Tibial artery (tissue), 4 donors: ENCODE results near the gene OLR1.

Experiments
- DNase-seq, 2 donors: peaks; one replicate each; pipeline ENCODE4 v3.0.0-alpha.2; 2019
- H3K27ac ChIP-seq, 2 donors: fragments of 200-600 bp; sonication (generic) in 1 of 2; 1 replicate in 1 of 2; 2 replicates in 1 of 2; pipeline ENCODE4 v1.5.1; 2018 to 2019; ENCODE audit warnings: mild to moderate bottlenecking in 1 of 2
- H3K27me3 ChIP-seq, 2 donors: fragments of 200-600 bp; sonication (generic) in 1 of 2; one replicate each; pipeline versions ENCODE4 v1.5.1 to v1.6.0; 2016 to 2019
- H3K36me3 ChIP-seq, 3 donors: fragments of 200-600 bp; sonication (generic) in 2 of 3; one replicate each; pipeline ENCODE4 v1.5.1; 2016 to 2019; ENCODE audit warnings: mild to moderate bottlenecking in 2 of 3
- H3K4me1 ChIP-seq, 4 donors: fragments of 200-600 bp; sonication (generic) in 2 of 4; 1 replicate in 3 of 4; 2 replicates in 1 of 4; pipeline ENCODE4 v1.5.1; 2016 to 2019
- H3K4me3 ChIP-seq, 2 donors: fragments of 200-600 bp; sonication (generic) in 1 of 2; 1 replicate in 1 of 2; 2 replicates in 1 of 2; pipeline ENCODE4 v1.5.1; 2018 to 2019; ENCODE audit warnings: mild to moderate bottlenecking in 2 of 2
- H3K9me3 ChIP-seq, 3 donors: fragments of 200-600 bp; sonication (generic) in 1 of 3; one replicate each; pipeline ENCODE4 v1.5.1; 2016 to 2019
- intact Hi-C: fragments of 100-400 bp; cut with DNase I; formaldehyde crosslinking; loops from one replicate; pipeline ENCODE4 v1.15.0; 2023; ENCODE audit warnings: low total_unique reads
- TF ChIP-seq, protein P1 (sequence below), 2 experiments: fragments of 200-600 bp in 1 of 2; fragments of 450-650 bp in 1 of 2; IDR thresholded peaks; one replicate each; pipeline ENCODE4 v1.5.1; 2017 to 2019; ENCODE audit warnings: antibody characterized with exemption in 2 of 2, mild to moderate bottlenecking in 1 of 2, moderate library complexity in 1 of 2

OLR1 gene

DNA sequence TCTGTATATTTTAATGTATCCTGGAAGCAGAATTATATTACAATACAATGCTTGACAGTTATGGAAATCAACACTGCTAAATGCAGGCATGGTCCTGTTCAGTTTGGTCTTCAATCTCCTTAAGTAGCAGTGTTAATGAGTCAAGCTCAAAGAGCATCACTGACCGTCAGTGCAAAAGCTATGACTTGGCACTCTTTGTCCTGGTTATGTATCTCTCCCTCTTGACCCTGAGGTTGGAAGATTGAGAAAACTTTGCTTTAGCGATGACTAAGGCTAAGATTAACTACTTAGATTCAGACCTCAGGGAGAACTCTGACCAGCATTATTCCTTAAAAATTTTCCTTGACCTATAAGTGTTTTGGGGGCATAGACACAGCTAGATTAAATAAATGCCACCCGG is 52.9 kb downstream of the OLR1 start:
- no peaks in the 10 kb centered on the region for H3K4me1 ChIP-seq
- DNase-seq = no peak
- H3K4me3 ChIP-seq = no peak overlapping the region
- TF ChIP-seq, protein P1, sequence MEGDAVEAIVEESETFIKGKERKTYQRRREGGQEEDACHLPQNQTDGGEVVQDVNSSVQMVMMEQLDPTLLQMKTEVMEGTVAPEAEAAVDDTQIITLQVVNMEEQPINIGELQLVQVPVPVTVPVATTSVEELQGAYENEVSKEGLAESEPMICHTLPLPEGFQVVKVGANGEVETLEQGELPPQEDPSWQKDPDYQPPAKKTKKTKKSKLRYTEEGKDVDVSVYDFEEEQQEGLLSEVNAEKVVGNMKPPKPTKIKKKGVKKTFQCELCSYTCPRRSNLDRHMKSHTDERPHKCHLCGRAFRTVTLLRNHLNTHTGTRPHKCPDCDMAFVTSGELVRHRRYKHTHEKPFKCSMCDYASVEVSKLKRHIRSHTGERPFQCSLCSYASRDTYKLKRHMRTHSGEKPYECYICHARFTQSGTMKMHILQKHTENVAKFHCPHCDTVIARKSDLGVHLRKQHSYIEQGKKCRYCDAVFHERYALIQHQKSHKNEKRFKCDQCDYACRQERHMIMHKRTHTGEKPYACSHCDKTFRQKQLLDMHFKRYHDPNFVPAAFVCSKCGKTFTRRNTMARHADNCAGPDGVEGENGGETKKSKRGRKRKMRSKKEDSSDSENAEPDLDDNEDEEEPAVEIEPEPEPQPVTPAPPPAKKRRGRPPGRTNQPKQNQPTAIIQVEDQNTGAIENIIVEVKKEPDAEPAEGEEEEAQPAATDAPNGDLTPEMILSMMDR (IDR thresholded peaks at IDR 0.05) = no peak
- H3K27ac ChIP-seq = no peak overlapping the region
- H3K36me3 ChIP-seq = no peaks in the 10 kb centered on the region
- no peaks in the 10 kb centered on the region for H3K27me3 ChIP-seq
- intact Hi-C loops = no loop called here
- no peaks in the 10 kb centered on the region for H3K9me3 ChIP-seq

DNA sequence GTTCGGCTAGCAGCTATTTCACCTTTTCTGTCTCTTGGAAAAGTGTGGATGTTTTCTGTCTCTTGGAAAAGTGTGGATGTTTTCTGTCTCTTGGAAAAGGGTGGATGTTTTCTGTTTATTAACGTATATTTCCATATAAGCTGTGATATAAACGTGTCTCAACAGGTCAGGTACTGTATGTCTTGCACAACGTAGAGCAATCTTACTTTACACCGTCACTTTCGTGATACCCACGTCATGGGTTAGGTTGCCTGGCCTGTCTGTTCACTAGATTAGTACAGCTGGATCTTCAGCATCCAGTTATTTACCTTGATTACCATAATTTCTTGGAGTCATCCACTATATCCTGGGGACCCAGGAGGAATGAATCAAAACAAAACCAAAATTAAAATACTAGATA is 56.0 kb downstream of the OLR1 start:
- H3K4me3 ChIP-seq = no peak overlapping the region
- intact Hi-C loops = no loop called here
- TF ChIP-seq, protein P1 (IDR thresholded peaks at IDR 0.05) = no peak
- no peak for DNase-seq
- H3K36me3 ChIP-seq = no peaks in the 10 kb centered on the region
- no peaks in the 10 kb centered on the region for H3K4me1 ChIP-seq
- no peak overlapping the region for H3K27ac ChIP-seq
- no peaks in the 10 kb centered on the region for H3K27me3 ChIP-seq
- no peaks in the 10 kb centered on the region for H3K9me3 ChIP-seq

- no peak for DNase-seq
- H3K27ac ChIP-seq = no peak overlapping the region
- H3K4me3 ChIP-seq = no peak overlapping the region
- TF ChIP-seq, protein P1 (IDR thresholded peaks at IDR 0.05) = no peak
- H3K4me1 ChIP-seq = no peaks in the 10 kb centered on the region
- H3K27me3 ChIP-seq = no peaks in the 10 kb centered on the region
- intact Hi-C loops = no loop called here
- H3K9me3 ChIP-seq = no peaks in the 10 kb centered on the region
- H3K36me3 ChIP-seq = no peaks in the 10 kb centered on the region
Observed at GRCh38 chr12:10115311-10115710, 56.6 kb downstream of the OLR1 start.

DNA sequence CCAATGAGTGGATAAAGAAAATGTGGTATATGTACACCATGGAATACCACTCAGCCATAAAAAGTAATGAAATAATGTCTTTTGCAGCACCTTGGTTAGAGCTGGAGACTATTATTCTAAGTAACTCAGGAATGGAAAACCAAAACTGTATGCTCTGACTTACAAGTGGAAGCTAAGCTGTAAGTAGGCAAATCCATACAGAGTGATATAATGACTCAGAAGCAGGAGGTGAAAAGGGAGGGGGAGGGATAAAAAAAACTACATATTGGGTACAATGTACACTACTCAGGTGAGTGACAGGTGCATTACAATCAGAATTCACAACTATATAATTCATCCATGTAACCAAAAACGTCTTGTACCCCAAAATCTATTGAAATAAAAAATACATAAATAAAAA is 58.0 kb downstream of the OLR1 start:
- H3K36me3 ChIP-seq = no peaks in the 10 kb centered on the region
- H3K27me3 ChIP-seq = no peaks in the 10 kb centered on the region
- H3K27ac ChIP-seq = no peak overlapping the region
- intact Hi-C loops = no loop called here
- DNase-seq = no peak
- no peaks in the 10 kb centered on the region for H3K4me1 ChIP-seq
- TF ChIP-seq, protein P1 (IDR thresholded peaks at IDR 0.05) = no peak
- H3K9me3 ChIP-seq = no peaks in the 10 kb centered on the region
- no peak overlapping the region for H3K4me3 ChIP-seq

GRCh38 chr12:10113075-10113474 is 58.9 kb downstream of the OLR1 start:
- intact Hi-C loops = no loop called here
- no peaks in the 10 kb centered on the region for H3K27me3 ChIP-seq
- H3K4me3 ChIP-seq = no peak overlapping the region
- DNase-seq = no peak
- no peak overlapping the region for H3K27ac ChIP-seq
- H3K9me3 ChIP-seq = no peaks in the 10 kb centered on the region
- no peaks in the 10 kb centered on the region for H3K36me3 ChIP-seq
- no peaks in the 10 kb centered on the region for H3K4me1 ChIP-seq
- TF ChIP-seq, protein P1 (IDR thresholded peaks at IDR 0.05) = no peak

GRCh38 chr12:10111451-10111850 is 60.5 kb downstream of the OLR1 start:
- H3K27me3 ChIP-seq = no peaks in the 10 kb centered on the region
- H3K4me1 ChIP-seq = no peaks in the 10 kb centered on the region
- no peaks in the 10 kb centered on the region for H3K9me3 ChIP-seq
- intact Hi-C loops = no loop called here
- H3K4me3 ChIP-seq = no peak overlapping the region
- TF ChIP-seq, protein P1 (IDR thresholded peaks at IDR 0.05) = no peak
- H3K36me3 ChIP-seq = no peaks in the 10 kb centered on the region
- DNase-seq = no peak
- no peak overlapping the region for H3K27ac ChIP-seq
